ENCODE results near the gene PHF2.

DNA sequence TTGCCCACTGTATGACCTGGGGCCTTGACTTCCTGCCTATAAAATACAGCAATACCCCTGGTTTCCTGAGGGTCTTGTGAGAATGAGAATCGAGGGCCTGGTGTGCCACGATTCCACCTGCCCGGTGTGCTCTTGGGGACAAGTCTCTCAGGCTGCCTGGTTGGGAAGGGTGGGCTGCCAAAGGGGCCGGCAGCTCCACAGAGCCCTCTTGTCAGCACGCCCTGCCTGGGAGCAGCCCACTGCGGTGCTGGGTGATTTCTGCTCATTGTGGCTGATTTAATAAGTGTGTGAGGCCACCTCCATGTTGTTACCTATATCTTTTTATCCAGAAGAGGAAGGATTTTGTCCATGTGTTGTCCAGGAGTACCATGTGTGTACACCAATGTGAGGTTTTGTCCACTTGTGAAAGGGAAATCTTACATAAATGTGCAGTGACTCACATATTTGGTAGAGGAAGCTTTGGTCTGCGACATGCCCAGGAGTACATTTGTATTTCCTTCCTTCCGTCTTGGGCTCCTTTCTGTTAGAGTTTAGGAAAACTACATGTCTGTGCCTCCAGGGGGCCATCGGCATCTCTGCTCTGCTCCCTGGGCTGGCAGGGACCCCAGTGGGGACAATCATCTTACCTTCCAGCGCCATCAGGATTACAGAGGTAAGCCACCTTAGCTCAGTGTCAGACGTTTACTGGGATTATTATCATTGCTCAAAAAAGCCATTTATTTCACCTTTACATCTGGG lies 108.6 kb downstream of the PHF2 start:
- TF ChIP-seq, protein P1, sequence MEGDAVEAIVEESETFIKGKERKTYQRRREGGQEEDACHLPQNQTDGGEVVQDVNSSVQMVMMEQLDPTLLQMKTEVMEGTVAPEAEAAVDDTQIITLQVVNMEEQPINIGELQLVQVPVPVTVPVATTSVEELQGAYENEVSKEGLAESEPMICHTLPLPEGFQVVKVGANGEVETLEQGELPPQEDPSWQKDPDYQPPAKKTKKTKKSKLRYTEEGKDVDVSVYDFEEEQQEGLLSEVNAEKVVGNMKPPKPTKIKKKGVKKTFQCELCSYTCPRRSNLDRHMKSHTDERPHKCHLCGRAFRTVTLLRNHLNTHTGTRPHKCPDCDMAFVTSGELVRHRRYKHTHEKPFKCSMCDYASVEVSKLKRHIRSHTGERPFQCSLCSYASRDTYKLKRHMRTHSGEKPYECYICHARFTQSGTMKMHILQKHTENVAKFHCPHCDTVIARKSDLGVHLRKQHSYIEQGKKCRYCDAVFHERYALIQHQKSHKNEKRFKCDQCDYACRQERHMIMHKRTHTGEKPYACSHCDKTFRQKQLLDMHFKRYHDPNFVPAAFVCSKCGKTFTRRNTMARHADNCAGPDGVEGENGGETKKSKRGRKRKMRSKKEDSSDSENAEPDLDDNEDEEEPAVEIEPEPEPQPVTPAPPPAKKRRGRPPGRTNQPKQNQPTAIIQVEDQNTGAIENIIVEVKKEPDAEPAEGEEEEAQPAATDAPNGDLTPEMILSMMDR (IDR thresholded peaks at IDR 0.05) = no peak
- TF ChIP-seq POLR2A (IDR thresholded peaks at IDR 0.05) = no peak
